Keratinocyte (primary cell): ENCODE measurements around the gene ADGRD1. TPM values are rescaled to one million over a fixed set of nuclear protein-coding genes. Genes with fewer than 3 reads are reported as not detected.
"Not testable (repeated sequence)": the region's sequence is repeated elsewhere in the genome, so short reads cannot be mapped to it uniquely, and the experiment has no call there.

ENCODE experiments used
- DNase-seq: peaks from one replicate; pipeline ENCODE4 v3.0.0-alpha.2; 2011; ENCODE audit warnings: low read depth, missing footprints, low spot score
- FAIRE-seq: peaks from 2 replicates; lab custom pipeline; 2011; peaks lifted over from hg19 to GRCh38; lab: Jason Lieb, UNC
- H2AFZ ChIP-seq: 2 replicates; pipeline ENCODE4 v1.6.0; 2012; ENCODE audit warnings: low read length, control low read depth, inconsistent platforms; ENCODE audit not compliant: control insufficient read depth
- H3K27ac ChIP-seq: 2 replicates; pipeline ENCODE4 v1.5.1; 2011; ENCODE audit warnings: low read length; ENCODE audit not compliant: control insufficient read depth, insufficient read depth
- H3K27me3 ChIP-seq: 3 replicates; pipeline ENCODE4 v1.6.0; 2011; ENCODE audit warnings: low read length; ENCODE audit not compliant: control insufficient read depth, insufficient read depth; ENCODE audit errors: extremely low read depth
- H3K36me3 ChIP-seq, 2 experiments: 2 replicates in 1 of 2; 3 replicates in 1 of 2; pipeline ENCODE4 v1.5.1; 2011; ENCODE audit warnings: low read length in 2 of 2, mild to moderate bottlenecking in 1 of 2; ENCODE audit not compliant: control insufficient read depth in 2 of 2, insufficient read depth in 2 of 2; ENCODE audit errors: extremely low read depth in 1 of 2
- H3K4me1 ChIP-seq: 3 replicates; pipeline ENCODE4 v1.5.1; 2011; ENCODE audit warnings: low read length; ENCODE audit not compliant: control insufficient read depth, insufficient read depth; ENCODE audit errors: extremely low read depth
- H3K4me2 ChIP-seq: 3 replicates; pipeline ENCODE4 v1.6.0; 2011; ENCODE audit warnings: low read depth, low read length; ENCODE audit not compliant: control insufficient read depth, insufficient read depth; ENCODE audit errors: extremely low read depth
- H3K4me3 ChIP-seq, 3 experiments: fragments of 200-600 bp in 1 of 3; sonication (generic) in 1 of 3; 2 replicates in 2 of 3; 3 replicates in 1 of 3; pipeline ENCODE4 v1.5.1; 2011 to 2016; ENCODE audit warnings: low read length in 3 of 3, mild to moderate bottlenecking in 3 of 3, control low read depth in 2 of 3, inconsistent platforms in 1 of 3, low read depth in 1 of 3, mixed read lengths in 1 of 3, mixed run types in 1 of 3, moderate library complexity in 1 of 3; ENCODE audit not compliant: control insufficient read depth in 2 of 3, insufficient read depth in 2 of 3; ENCODE audit errors: extremely low read depth in 1 of 3
- H3K79me2 ChIP-seq: 2 replicates; pipeline ENCODE4 v1.6.0; 2012; ENCODE audit warnings: low read length; ENCODE audit not compliant: control insufficient read depth, insufficient read depth
- H3K9ac ChIP-seq: 3 replicates; pipeline ENCODE4 v1.6.0; 2011; ENCODE audit warnings: low read length; ENCODE audit not compliant: control insufficient read depth, insufficient read depth; ENCODE audit errors: extremely low read depth
- H3K9me1 ChIP-seq: 3 replicates; pipeline ENCODE4 v1.6.0; 2011; ENCODE audit warnings: low read length; ENCODE audit not compliant: control insufficient read depth, insufficient read depth; ENCODE audit errors: extremely low read depth
- H3K9me3 ChIP-seq: 2 replicates; pipeline ENCODE4 v1.5.1; 2012; ENCODE audit warnings: low read depth, low read length; ENCODE audit not compliant: control insufficient read depth
- H4K20me1 ChIP-seq: 3 replicates; pipeline ENCODE4 v1.6.0; 2011; ENCODE audit warnings: low read length; ENCODE audit not compliant: control insufficient read depth, insufficient read depth; ENCODE audit errors: extremely low read depth
- CTCF ChIP-seq, 3 experiments: IDR thresholded peaks in 1 of 3; conservative IDR thresholded peaks in 1 of 3; optimal IDR thresholded peaks in 1 of 3; 2 replicates in 2 of 3; 3 replicates in 1 of 3; pipeline versions ENCODE3 to v1.5.1; 2011; ENCODE audit warnings: low read length in 3 of 3, mild to moderate bottlenecking in 3 of 3, moderate library complexity in 2 of 3, control low read depth in 1 of 3, inconsistent platforms in 1 of 3; ENCODE audit not compliant: insufficient read depth in 2 of 3; ENCODE audit errors: extremely low read depth in 1 of 3
- EZH2 ChIP-seq: IDR thresholded peaks from one replicate; pipeline ENCODE4 v1.6.1; 2012; ENCODE audit warnings: inconsistent platforms, mild to moderate bottlenecking, low read length, moderate library complexity
- dilution Hi-C: fragments of 300-500 bp; cut with MboI; formaldehyde crosslinking; loops from one replicate; pipeline ENCODE4 v1.7.0; 2020; ENCODE audit warnings: low sequenced_read_pairs; ENCODE audit not compliant: extremely low pct_ligation_motif_present
- polyA plus RNA-seq, 5 experiments: library from polyadenylated mRNA; depleted of rRNA in 3 of 5; stranded (reverse) in 3 of 5; stranded (forward) in 1 of 5; unstranded in 1 of 5; fragments of >200 nt; gene quantifications; 1 replicate in 1 of 5; 2 replicates in 3 of 5; 3 replicates in 1 of 5; pipeline versions ENCODE4 v1.2.1 to v1.2.3, GENCODE V29; 2011 to 2012; ENCODE audit warnings: missing spikeins in 2 of 5, low read depth in 1 of 5, low replicate concordance in 1 of 5

Gene ADGRD1
- polyA plus RNA-seq, 1 donor (not counting 4 experiments of a cell fraction or from before 2014, with no cell fraction given) = not detected

GRCh38 chr12:131126662-131127173 lies 173.0 kb downstream of the ADGRD1 start:
- Histone ChIP-seq H3K9ac (no peak overlapping the region), H3K79me2 (no peaks in the 10 kb centered on the region), H3K27ac (no peak overlapping the region), H3K4me3 (no peak overlapping the region), H3K4me2 (no peak overlapping the region), H3K4me1 (no peaks in the 10 kb centered on the region), H3K36me3 (no peaks in the 10 kb centered on the region), H2AFZ (no peak overlapping the region), H4K20me1 (no peaks in the 10 kb centered on the region), H3K27me3 (no peaks in the 10 kb centered on the region), H3K9me3 (no peaks in the 10 kb centered on the region), H3K9me1 (no peaks in the 10 kb centered on the region)
- dilution Hi-C loops = no loop called here
- no peak for DNase-seq
- no peak for FAIRE-seq
- TF ChIP-seq CTCF (optimal IDR thresholded peaks at IDR 0.05 in 1 of 3, IDR thresholded peaks at IDR 0.05 in 1 of 3, conservative IDR thresholded peaks at IDR 0.05 in 1 of 3; ENCODE audit: extremely low read depth in 1 of 3, insufficient read depth in 2 of 3, low read length in 3 of 3) (no peak), EZH2 (no peak)

DNA sequence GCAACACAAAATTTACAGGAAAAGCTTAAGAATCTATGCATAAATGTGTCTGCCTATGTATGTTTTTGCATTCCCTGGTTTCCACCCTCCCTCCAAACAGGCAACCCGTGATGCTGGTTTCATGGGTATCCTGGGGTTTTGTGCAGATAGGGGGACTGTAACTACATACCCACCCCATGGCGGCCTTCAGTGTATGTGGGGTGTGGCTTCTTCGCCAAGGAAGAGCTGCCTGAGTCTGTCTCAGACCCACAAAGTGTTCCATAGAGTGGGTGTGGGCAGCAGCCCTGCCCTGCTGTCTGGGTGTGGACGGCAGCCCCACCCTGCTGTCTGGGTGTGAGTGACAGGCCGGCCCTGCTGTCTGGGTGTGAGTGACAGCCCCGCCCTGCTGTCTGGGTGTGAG lies 174.8 kb downstream of the ADGRD1 start:
- no peaks in the 10 kb centered on the region for H3K79me2 ChIP-seq

DNA sequence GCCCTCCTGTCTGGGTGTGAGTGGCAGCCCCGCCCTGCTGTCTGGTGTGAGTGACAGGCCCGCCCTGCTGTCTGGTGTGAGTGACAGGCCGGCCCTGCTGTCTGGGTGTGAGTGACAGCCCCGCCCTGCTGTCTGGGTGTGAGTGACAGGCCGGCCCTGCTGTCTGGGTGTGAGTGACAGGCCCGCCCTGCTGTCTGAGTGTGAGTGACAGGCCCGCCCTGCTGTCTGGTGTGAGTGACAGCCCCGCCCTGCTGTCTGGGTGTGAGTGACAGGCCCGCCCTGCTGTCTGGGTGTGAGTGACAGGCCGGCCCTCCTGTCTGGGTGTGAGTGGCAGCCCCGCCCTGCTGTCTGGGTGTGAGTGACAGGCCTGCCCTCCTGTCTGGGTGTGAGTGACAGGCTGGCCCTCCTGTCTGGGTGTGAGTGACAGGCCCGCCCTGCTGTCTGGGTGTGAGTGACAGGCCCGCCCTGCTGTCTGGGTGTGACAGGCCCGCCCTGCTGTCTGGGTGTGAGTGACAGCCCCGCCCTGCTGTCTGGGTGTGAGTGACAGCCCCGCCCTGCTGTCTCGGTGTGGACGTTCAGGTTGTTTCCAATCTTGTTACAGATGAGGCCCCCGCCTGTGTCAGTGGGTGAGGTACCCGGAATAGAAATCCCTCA lies 175.4 kb downstream of the ADGRD1 start:
- H3K9me3 ChIP-seq, H3K4me1 ChIP-seq, H3K9me1 ChIP-seq, H3K79me2 ChIP-seq, H3K27me3 ChIP-seq, H3K9ac ChIP-seq, H4K20me1 ChIP-seq, H3K36me3 ChIP-seq, H3K4me3 ChIP-seq, H2AFZ ChIP-seq, H3K4me2 ChIP-seq, FAIRE-seq, H3K27ac ChIP-seq, DNase-seq, dilution Hi-C loops: not testable (repeated sequence)

More for the DNA sequence above, 174.8 kb downstream of the ADGRD1 start:
- Histone ChIP-seq H3K9ac (no peak overlapping the region), H4K20me1 (no peaks in the 10 kb centered on the region), H3K4me2 (no peak overlapping the region), H3K9me1 (no peaks in the 10 kb centered on the region), H3K4me1 (no peaks in the 10 kb centered on the region), H3K27me3 (no peaks in the 10 kb centered on the region), H3K27ac (no peak overlapping the region), H2AFZ (no peak overlapping the region), H3K9me3 (no peaks in the 10 kb centered on the region), H3K36me3 (no peaks in the 10 kb centered on the region), H3K4me3 (no peak overlapping the region)
- FAIRE-seq = no peak
- no peak for DNase-seq
- dilution Hi-C loops = no loop called here
- TF ChIP-seq CTCF (optimal IDR thresholded peaks at IDR 0.05 in 1 of 3, IDR thresholded peaks at IDR 0.05 in 1 of 3, conservative IDR thresholded peaks at IDR 0.05 in 1 of 3; ENCODE audit: extremely low read depth in 1 of 3, insufficient read depth in 2 of 3, low read length in 3 of 3) = no peak
- no peak for TF ChIP-seq EZH2
